ENCODE measurements around the gene ATP9B.

- TF ChIP-seq EZH2 (IDR thresholded peaks at IDR 0.05) (no peak), CTCF (IDR thresholded peaks at IDR 0.05 in 2 of 3, conservative IDR thresholded peaks at IDR 0.05 in 1 of 3; ENCODE audit: borderline replicate concordance in 1 of 3, insufficient read depth in 1 of 3, low read depth in 2 of 3, low read length in 2 of 3) (no peak)
These were observed 352.2 kb downstream of the ATP9B start for GRCh38 chr18:79421275-79421857.

All from HCT116 (cell line).